ENCODE measurements around the gene GKN2.

GKN2 gene

GRCh38 chr2:68951899-68952298 lies 794 bp downstream of the GKN2 start:
- Histone ChIP-seq H4K20me1 (ENCODE audit: insufficient read depth, low read length) (no peaks in the 10 kb centered on the region), H3K4me2 (ENCODE audit: insufficient read depth, low read length) (no peak overlapping the region)
- TF ChIP-seq CTCF (IDR thresholded peaks at IDR 0.05; ENCODE audit: borderline replicate concordance, extremely low read depth, low read length, poor library complexity, severe bottlenecking) (no peak), EZH2 (IDR thresholded peaks at IDR 0.05; ENCODE audit: borderline replicate concordance, low read depth, low read length, severe bottlenecking) (no peak)

DNA sequence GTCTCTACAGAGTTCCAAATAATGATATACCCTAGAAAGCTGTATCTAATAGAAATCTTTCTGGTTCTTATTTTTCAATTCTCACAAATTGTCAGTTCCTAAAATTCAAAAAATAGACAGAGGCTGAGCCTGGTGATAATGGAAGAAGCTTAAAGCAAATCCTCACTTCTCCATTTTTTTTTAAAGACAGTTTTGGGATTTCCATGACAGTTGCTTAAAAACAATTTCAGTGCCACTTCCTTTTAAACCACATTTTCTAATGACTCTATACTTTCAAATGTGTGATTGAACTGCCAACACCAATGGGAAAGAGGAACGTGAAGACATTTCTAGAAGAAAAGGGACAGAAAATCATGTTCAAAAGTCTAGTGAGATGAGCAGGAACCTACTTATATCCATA lies 4.0 kb downstream of the GKN2 start:
- ATAC-seq (ENCODE audit: insufficient read depth, low read depth) (no peak), DNase-seq (no peak)
- H4K20me1 ChIP-seq (ENCODE audit: insufficient read depth, low read length), result no peaks in the 10 kb centered on the region
- H2AFZ ChIP-seq (ENCODE audit: low read depth, low read length), result no peak overlapping the region
- H3K9ac ChIP-seq (ENCODE audit: low read depth, low read length), result no peak overlapping the region
- H3K27me3 ChIP-seq (ENCODE audit: insufficient read depth, low read length, poor library complexity), result peaks cover 2% of the 10 kb centered on the region
- H3K36me3 ChIP-seq (ENCODE audit: insufficient read depth, low read length), result no peaks in the 10 kb centered on the region
- peaks cover 3% of the 10 kb centered on the region for H3K4me1 ChIP-seq (ENCODE audit: insufficient read depth, low read length)
- TF ChIP-seq CTCF (IDR thresholded peaks at IDR 0.05; ENCODE audit: borderline replicate concordance, extremely low read depth, low read length, poor library complexity, severe bottlenecking), result no peak
- no peak for TF ChIP-seq EZH2 (IDR thresholded peaks at IDR 0.05; ENCODE audit: borderline replicate concordance, low read depth, low read length, severe bottlenecking)
- no peak overlapping the region for H3K4me2 ChIP-seq (ENCODE audit: insufficient read depth, low read length)
- H3K4me3 ChIP-seq (ENCODE audit: low read depth in 1 of 2, low read length in 2 of 2), result no peak overlapping the region
- no peak overlapping the region for H3K27ac ChIP-seq (ENCODE audit: low read length)
- no peaks in the 10 kb centered on the region for H3K9me3 ChIP-seq (ENCODE audit: insufficient read depth, low read length, severe bottlenecking)
- H3K79me2 ChIP-seq (ENCODE audit: insufficient read depth, low read length), result no peaks in the 10 kb centered on the region

More at GRCh38 chr2:68951899-68952298, 794 bp downstream of the GKN2 start:
- Histone ChIP-seq H3K4me3 (ENCODE audit: low read depth in 1 of 2, low read length in 2 of 2) (no peak overlapping the region), H3K36me3 (ENCODE audit: insufficient read depth, low read length) (no peaks in the 10 kb centered on the region), H3K4me1 (ENCODE audit: insufficient read depth, low read length) (no peaks in the 10 kb centered on the region), H3K9ac (ENCODE audit: low read depth, low read length) (no peak overlapping the region), H2AFZ (ENCODE audit: low read depth, low read length) (no peak overlapping the region), H3K27me3 (ENCODE audit: insufficient read depth, low read length, poor library complexity) (peaks cover 2% of the 10 kb centered on the region), H3K9me3 (ENCODE audit: insufficient read depth, low read length, severe bottlenecking) (no peaks in the 10 kb centered on the region), H3K79me2 (ENCODE audit: insufficient read depth, low read length) (no peaks in the 10 kb centered on the region), H3K27ac (ENCODE audit: low read length) (no peak overlapping the region)
- ATAC-seq (ENCODE audit: insufficient read depth, low read depth), result no peak
- DNase-seq, result no peak

DNA sequence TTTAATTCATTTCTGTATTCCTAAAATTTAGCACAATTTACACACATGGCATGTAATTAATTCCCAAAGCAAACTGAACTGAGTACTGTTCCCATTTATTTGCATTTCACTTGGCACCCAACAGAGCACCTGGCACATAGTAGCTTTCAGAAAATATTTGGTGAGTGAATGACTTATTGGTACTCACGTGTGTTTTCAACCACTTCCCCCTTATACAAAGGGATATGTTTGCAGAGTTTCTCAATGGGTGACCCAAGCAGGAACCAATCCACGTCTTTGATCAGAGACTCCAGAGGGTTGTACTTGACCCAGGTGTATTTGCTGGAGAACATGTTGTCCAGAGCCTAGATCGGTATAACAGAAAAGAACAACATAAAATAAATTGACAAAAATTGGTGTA lies 6.6 kb downstream of the GKN2 start:
- TF ChIP-seq EZH2 (IDR thresholded peaks at IDR 0.05; ENCODE audit: borderline replicate concordance, low read depth, low read length, severe bottlenecking) (no peak), CTCF (IDR thresholded peaks at IDR 0.05; ENCODE audit: borderline replicate concordance, extremely low read depth, low read length, poor library complexity, severe bottlenecking) (no peak)
- no peak overlapping the region for H3K4me3 ChIP-seq (ENCODE audit: low read depth in 1 of 2, low read length in 2 of 2)

More for the DNA sequence above, 6.6 kb downstream of the GKN2 start:
- Histone ChIP-seq H3K4me2 (ENCODE audit: insufficient read depth, low read length) (no peak overlapping the region), H3K27me3 (ENCODE audit: insufficient read depth, low read length, poor library complexity) (no peaks in the 10 kb centered on the region), H3K4me1 (ENCODE audit: insufficient read depth, low read length) (peaks cover 11% of the 10 kb centered on the region), H3K9ac (ENCODE audit: low read depth, low read length) (no peak overlapping the region), H4K20me1 (ENCODE audit: insufficient read depth, low read length) (no peaks in the 10 kb centered on the region), H3K27ac (ENCODE audit: low read length) (no peak overlapping the region), H2AFZ (ENCODE audit: low read depth, low read length) (no peak overlapping the region), H3K79me2 (ENCODE audit: insufficient read depth, low read length) (no peaks in the 10 kb centered on the region), H3K9me3 (ENCODE audit: insufficient read depth, low read length, severe bottlenecking) (no peaks in the 10 kb centered on the region), H3K36me3 (ENCODE audit: insufficient read depth, low read length) (no peaks in the 10 kb centered on the region)
- DNase-seq (no peak), ATAC-seq (ENCODE audit: insufficient read depth, low read depth) (no peak)
